Activated CD8-positive, alpha-beta memory T cell treated with anti-CD3 and anti-CD28 coated beads, Interleukin-2, amount 10 ng/mL, durations not matched to agents 7 days and 5 days (primary cell): Measurements from ENCODE around the gene CRYL1. TPM values are rescaled to one million over a fixed set of nuclear protein-coding genes. Genes with fewer than 3 reads are reported as not detected.

Source experiments
- ATAC-seq: fragments of 150-1000 bp; cut with Tn5 transposase; one replicate; pipeline ENCODE4 v1.10.0; 2021; ENCODE audit warnings: moderate library complexity
- CTCF ChIA-PET: fragments of 350-600 bp; sonication (Branson Sonifier 250); formaldehyde crosslinking; loops from one replicate; lab custom pipeline; 2021; ENCODE audit warnings: antibody characterized with exemption; lab: Charles Lee
- DNase-seq: peaks from one replicate; pipeline ENCODE4 v3.0.0-alpha.2; 2020
- H3K27ac Mint-ChIP-seq: one replicate; pipeline ENCODE4 v1.8.0; 2021; ENCODE audit warnings: mild to moderate bottlenecking, mixed read lengths
- H3K27me3 Mint-ChIP-seq: one replicate; pipeline ENCODE4 v1.8.0; 2021; ENCODE audit warnings: mixed read lengths
- H3K36me3 Mint-ChIP-seq: one replicate; pipeline ENCODE4 v1.8.0; 2021; ENCODE audit warnings: mild to moderate bottlenecking, mixed read lengths
- H3K4me1 Mint-ChIP-seq: one replicate; pipeline ENCODE4 v1.8.0; 2021; ENCODE audit warnings: mixed read lengths
- H3K4me3 Mint-ChIP-seq: one replicate; pipeline ENCODE4 v1.8.0; 2021; ENCODE audit warnings: mild to moderate bottlenecking, moderate library complexity, mixed read lengths
- H3K9me3 Mint-ChIP-seq: one replicate; pipeline ENCODE4 v1.8.0; 2022; ENCODE audit warnings: low read depth, mixed read lengths
- total RNA-seq, 2 experiments: library from RNA; stranded (reverse); gene quantifications; one replicate each; pipeline ENCODE4 v1.2.3, GENCODE V29; 2021

Gene CRYL1
- total RNA-seq, 2 experiments from 2014 or later, result 11.3 to 13.1 TPM

DNA sequence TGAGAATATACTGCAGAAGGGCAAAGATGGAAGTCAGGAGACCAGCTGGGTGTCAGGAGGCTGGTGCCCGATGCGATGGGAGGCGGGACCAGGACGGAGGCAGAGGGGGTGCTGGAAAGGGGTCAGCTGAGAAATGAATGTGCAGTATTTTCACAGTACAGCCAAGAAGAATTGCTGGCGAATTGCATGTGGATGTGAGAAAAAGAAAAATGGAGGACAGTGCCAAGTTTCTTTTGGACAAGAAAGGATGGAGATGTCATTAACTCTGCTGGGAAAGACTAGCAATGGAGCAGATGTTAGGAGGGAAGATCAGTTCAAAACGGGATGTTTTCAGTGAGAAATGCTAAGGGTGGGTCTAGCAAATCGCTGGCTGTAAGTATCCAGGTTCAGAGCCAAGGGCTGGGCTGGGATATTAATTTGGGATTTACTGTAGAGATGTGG lies 7.0 kb downstream of the CRYL1 start:
- Mint-ChIP-seq H3K36me3 (peaks cover 3% of the 10 kb centered on the region), H3K27me3 (no peaks in the 10 kb centered on the region), H3K4me3 (no peak overlapping the region), H3K9me3 (no peaks in the 10 kb centered on the region), H3K4me1 (peaks cover 4% of the 10 kb centered on the region), H3K27ac (no peak overlapping the region)
- DNase-seq, result no peak
- ATAC-seq, result no peak
- CTCF ChIA-PET, result no interaction called here

DNA sequence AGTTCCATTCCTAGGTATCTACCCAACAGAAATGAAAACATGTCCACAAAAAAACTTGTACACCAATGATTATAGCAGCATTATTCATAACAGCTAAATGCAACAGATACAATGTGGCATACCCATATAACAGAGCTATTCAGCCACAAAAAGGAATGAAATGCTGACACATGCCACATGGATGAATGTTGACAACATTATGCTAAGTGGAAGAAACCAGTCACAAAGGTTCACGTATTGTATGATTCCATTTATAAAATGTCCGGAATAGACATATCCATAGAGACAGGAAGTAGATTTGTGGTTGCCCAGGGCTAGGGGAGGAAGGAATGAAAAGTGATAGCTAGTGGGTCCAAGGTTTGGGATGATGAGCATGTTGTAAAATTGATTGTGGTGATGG lies 10.8 kb downstream of the CRYL1 start:
- no peak for ATAC-seq
- Mint-ChIP-seq H3K9me3 (no peaks in the 10 kb centered on the region), H3K27me3 (no peaks in the 10 kb centered on the region)

GRCh38 chr13:20513466-20513995 lies 12.1 kb downstream of the CRYL1 start:
- Mint-ChIP-seq H3K4me1 (no peaks in the 10 kb centered on the region), H3K27ac (no peak overlapping the region), H3K9me3 (no peaks in the 10 kb centered on the region), H3K27me3 (no peaks in the 10 kb centered on the region), H3K4me3 (no peak overlapping the region), H3K36me3 (no peaks in the 10 kb centered on the region)
- no peak for DNase-seq
- CTCF ChIA-PET, result no interaction called here
- no peak for ATAC-seq

More for the DNA sequence above, 10.8 kb downstream of the CRYL1 start:
- Mint-ChIP-seq H3K36me3 (peaks cover under 1% of the 10 kb centered on the region), H3K4me3 (no peak overlapping the region), H3K4me1 (no peaks in the 10 kb centered on the region), H3K27ac (no peak overlapping the region)
- no peak for DNase-seq
- CTCF ChIA-PET, result interaction anchor here (1.4 kb wide), 1 partner anchor 12 kb away, joined by 3 read pairs; no protein-coding TSS in a partner anchor

DNA sequence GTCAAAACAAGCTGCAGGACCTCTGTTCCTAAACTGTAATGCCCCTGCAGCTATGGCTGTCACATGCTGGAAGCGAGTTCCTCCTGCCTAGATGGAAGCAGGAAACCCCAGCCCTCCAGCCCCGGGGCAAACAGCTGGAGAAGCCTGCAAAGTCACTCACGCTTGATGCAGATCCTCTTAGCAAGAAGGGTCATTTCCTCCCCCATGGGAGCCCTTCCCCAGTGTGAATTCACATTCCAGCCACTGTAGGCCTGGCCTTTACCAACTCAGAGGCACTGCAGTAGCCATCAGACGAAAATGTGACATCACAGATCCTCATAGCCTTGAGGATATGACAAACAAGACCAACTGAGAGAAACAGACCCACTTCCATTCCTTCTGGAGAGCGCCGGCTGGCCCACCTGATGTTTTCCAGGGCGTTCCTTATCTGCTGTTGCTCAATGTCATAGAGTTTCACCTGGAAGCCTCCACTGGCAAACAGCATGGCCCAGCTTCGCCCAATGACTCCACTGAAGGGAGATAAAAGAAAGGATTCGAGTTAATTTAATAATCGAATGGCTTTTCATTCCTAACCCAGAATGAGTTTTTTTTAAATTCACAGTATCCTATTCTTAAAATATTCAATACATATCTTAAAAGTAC lies 13.5 kb downstream of the CRYL1 start:
- Mint-ChIP-seq H3K9me3 (no peaks in the 10 kb centered on the region), H3K36me3 (no peaks in the 10 kb centered on the region), H3K4me3 (no peak overlapping the region), H3K27me3 (no peaks in the 10 kb centered on the region), H3K27ac (no peak overlapping the region), H3K4me1 (no peaks in the 10 kb centered on the region)
- CTCF ChIA-PET, result interaction anchor here (0.6 to 0.9 kb wide), 2 partner anchors 413 to 446 kb away, joined by 3 to 4 read pairs; no protein-coding TSS in a partner anchor
- DNase-seq, result no peak
- no peak for ATAC-seq

DNA sequence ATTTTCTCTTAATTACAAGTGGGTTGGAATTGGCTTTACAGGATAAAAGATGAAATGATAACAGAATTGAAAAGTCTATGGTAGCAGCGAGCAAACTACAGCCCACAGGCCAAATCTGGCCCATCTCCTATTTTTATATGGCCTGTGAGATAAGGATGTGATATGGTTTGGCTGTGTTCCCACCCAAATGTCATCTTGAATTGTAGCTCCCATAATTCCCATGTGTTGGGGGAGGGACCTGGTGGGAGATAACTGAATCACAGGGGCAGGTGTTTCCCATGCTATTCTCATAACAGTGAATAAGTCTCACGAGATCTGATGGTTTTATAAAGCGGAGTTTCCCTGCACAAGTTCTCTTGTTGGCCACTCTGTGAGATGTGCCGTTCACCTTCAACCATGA lies 19.0 kb downstream of the CRYL1 start:
- ATAC-seq, result no peak
- Mint-ChIP-seq H3K9me3 (no peaks in the 10 kb centered on the region), H3K27me3 (no peaks in the 10 kb centered on the region), H3K36me3 (peaks cover 2% of the 10 kb centered on the region), H3K27ac (no peak overlapping the region), H3K4me1 (no peaks in the 10 kb centered on the region), H3K4me3 (no peak overlapping the region)
- no peak for DNase-seq
- CTCF ChIA-PET, result interaction anchor here (1.1 kb wide), 1 partner anchor 418 kb away, joined by 5 read pairs; no protein-coding TSS in a partner anchor

DNA sequence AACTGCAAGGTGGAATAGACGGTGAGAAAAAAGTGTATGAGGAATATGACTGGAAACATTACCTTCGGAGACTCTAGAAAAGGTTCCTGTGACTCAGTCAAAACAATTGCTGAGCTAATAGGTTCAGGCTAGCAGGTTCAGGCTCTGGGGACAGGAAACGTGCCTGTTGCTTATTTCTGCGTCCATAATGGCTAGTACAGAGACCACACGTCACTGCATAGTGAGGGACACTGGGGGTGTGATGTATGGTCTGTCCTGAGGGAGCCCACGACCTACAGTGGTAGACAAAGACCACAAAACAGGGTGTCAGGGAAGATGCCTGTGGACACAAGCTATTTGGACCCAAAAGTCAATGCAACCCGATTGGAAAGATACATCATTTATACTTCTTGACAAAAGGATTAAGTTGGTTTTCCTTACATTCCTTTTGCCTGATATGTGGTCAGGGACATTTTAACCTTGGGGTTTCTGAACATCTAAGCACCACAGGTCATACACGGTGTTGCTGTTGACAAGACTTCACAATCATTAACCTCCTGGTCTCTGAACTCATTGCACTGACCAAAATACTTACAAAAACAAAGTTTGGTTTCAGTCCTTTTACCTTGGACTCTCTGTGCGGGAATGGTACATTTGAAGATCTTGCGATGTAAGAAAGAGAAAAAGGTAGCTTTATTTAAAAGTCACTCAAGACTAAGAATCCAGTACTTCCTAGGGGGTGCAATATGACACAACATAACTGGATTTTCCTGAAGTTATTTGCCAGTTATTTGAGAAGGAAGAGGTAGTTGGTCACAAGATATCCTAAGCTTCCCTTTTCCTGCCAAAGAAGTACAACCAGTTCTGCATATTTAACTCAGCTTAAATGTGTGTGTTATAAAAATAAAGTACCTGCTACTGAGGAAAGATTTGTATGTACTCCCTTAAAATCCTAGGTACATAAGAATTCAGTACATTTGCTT lies 20.0 kb downstream of the CRYL1 start:
- Mint-ChIP-seq H3K27ac (no peak overlapping the region), H3K4me3 (no peak overlapping the region), H3K4me1 (no peaks in the 10 kb centered on the region), H3K9me3 (peaks cover 5% of the 10 kb centered on the region), H3K36me3 (peaks cover 9% of the 10 kb centered on the region), H3K27me3 (no peaks in the 10 kb centered on the region)
- ATAC-seq, result no peak
- CTCF ChIA-PET, result interaction anchor here (1.0 to 1.5 kb wide), 3 partner anchors 12 to 419 kb away, joined by 4 to 5 read pairs (median 4); no protein-coding TSS in a partner anchor
- DNase-seq, result no peak

GRCh38 chr13:20503088-20504083 lies 22.3 kb downstream of the CRYL1 start:
- no peaks in the 10 kb centered on the region for H3K27me3 Mint-ChIP-seq
- no peak overlapping the region for H3K27ac Mint-ChIP-seq
- H3K36me3 Mint-ChIP-seq, result peaks cover 15% of the 10 kb centered on the region
- no peak for DNase-seq
- CTCF ChIA-PET, result no interaction called here
- peaks cover 9% of the 10 kb centered on the region for H3K9me3 Mint-ChIP-seq
- H3K4me3 Mint-ChIP-seq, result no peak overlapping the region
- no peaks in the 10 kb centered on the region for H3K4me1 Mint-ChIP-seq
- no peak for ATAC-seq

DNA sequence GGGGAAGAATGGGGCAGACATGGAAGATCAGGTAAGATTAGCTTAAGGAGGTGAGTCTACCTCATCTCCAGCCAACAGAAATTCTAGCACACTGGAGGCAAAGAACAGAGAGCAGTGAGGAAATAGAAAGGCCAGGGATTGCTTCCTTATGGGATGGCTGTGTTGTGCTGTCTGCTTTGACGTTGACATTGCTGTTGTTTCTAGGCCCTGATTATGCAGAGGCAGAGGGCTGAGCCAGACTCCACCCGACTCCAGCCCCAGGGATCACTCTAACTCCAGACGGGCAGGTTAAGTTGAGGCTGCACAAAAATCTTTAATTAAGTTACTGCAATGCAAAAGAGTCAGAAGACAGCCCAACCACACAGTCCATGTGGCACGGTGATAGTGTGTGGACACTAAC lies 24.1 kb downstream of the CRYL1 start:
- Mint-ChIP-seq H3K4me3 (no peak overlapping the region), H3K27ac (no peak overlapping the region), H3K9me3 (peaks cover 9% of the 10 kb centered on the region), H3K36me3 (peaks cover 15% of the 10 kb centered on the region), H3K4me1 (no peaks in the 10 kb centered on the region), H3K27me3 (no peaks in the 10 kb centered on the region)
- CTCF ChIA-PET, result interaction anchor here (0.8 to 1.0 kb wide), 2 partner anchors 10 to 209 kb away, joined by 3 read pairs; no protein-coding TSS in a partner anchor
- DNase-seq (no peak), ATAC-seq (no peak)

DNA sequence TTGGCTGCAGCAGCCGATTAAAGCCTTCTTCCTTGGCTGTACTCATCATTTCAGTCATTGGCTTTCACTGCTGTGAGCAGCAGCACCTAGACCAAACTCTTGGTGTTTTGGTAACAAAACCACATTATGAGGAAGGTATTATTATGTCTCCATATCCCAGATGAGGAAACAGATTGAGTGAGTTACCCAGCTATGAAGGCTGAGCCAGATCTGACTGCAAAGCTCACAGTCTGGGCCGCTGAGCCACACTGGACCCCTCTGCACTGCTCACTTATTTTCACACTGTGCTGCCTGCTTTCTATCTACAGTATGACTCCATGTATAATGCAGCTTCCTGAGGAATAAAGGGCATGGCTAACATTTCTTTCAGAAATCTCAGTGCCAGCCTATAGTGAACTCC lies 24.5 kb downstream of the CRYL1 start:
- H3K27ac Mint-ChIP-seq, result no peak overlapping the region
- ATAC-seq (no peak), DNase-seq (no peak)
- peaks cover 9% of the 10 kb centered on the region for H3K9me3 Mint-ChIP-seq
- CTCF ChIA-PET, result interaction anchor here (0.8 to 1.0 kb wide), 2 partner anchors 9 to 209 kb away, joined by 3 read pairs; no protein-coding TSS in a partner anchor
- H3K4me3 Mint-ChIP-seq, result no peak overlapping the region
- H3K36me3 Mint-ChIP-seq, result peaks cover 15% of the 10 kb centered on the region
- no peaks in the 10 kb centered on the region for H3K27me3 Mint-ChIP-seq
- no peaks in the 10 kb centered on the region for H3K4me1 Mint-ChIP-seq

- H3K27me3 Mint-ChIP-seq, result no peaks in the 10 kb centered on the region
- H3K9me3 Mint-ChIP-seq, result peaks cover 9% of the 10 kb centered on the region
- H3K27ac Mint-ChIP-seq, result no peak overlapping the region
- DNase-seq (no peak), ATAC-seq (no peak)
- H3K36me3 Mint-ChIP-seq, result peaks cover 13% of the 10 kb centered on the region
- no peak overlapping the region for H3K4me3 Mint-ChIP-seq
- CTCF ChIA-PET, result no interaction called here
- H3K4me1 Mint-ChIP-seq, result peaks cover 3% of the 10 kb centered on the region
Observed at GRCh38 chr13:20499986-20500385, 25.7 kb downstream of the CRYL1 start.

GRCh38 chr13:20498659-20499058 lies 27.0 kb downstream of the CRYL1 start:
- peaks cover 9% of the 10 kb centered on the region for H3K9me3 Mint-ChIP-seq
- CTCF ChIA-PET, result no interaction called here
- no peak for DNase-seq
- H3K4me1 Mint-ChIP-seq, result peaks cover 3% of the 10 kb centered on the region
- H3K27me3 Mint-ChIP-seq, result no peaks in the 10 kb centered on the region
- H3K27ac Mint-ChIP-seq, result no peak overlapping the region
- no peak overlapping the region for H3K4me3 Mint-ChIP-seq
- H3K36me3 Mint-ChIP-seq, result peaks cover 13% of the 10 kb centered on the region
- ATAC-seq, result no peak

DNA sequence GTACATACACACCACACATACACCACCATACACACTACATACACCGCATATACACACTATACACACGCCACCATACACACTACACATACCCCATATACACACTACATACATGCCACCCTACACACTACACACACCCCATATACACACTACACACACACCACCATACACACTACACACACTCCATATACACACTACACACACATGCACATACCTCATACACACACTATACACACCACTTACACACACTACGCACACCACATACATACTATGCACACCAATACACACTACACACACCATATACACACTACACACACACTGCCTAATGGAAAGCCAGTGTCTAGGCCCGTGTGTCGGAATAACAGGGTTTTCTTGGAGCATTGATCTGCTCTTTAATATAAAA lies 27.5 kb downstream of the CRYL1 start:
- ATAC-seq (no peak), DNase-seq (no peak)
- Mint-ChIP-seq H3K4me3 (no peak overlapping the region), H3K9me3 (peaks cover 9% of the 10 kb centered on the region), H3K27me3 (no peaks in the 10 kb centered on the region), H3K36me3 (peaks cover 13% of the 10 kb centered on the region), H3K4me1 (peaks cover 3% of the 10 kb centered on the region), H3K27ac (no peak overlapping the region)
- CTCF ChIA-PET, result no interaction called here
